ENCODE results near the gene CSF2.

CSF2 gene

GRCh38 chr5:132073231-132074013, at the start of gene CSF2:
Gene CSF2 (plus strand): TSS chr5:132073789. CDS start chr5:132073824, 35 bp downstream.
- Mint-ChIP-seq H3K36me3 (ENCODE audit: low read depth) (peaks cover 6% of the 10 kb centered on the region), H3K27ac (peak within 1 kb of the TSS; percentile 75), H3K27me3 (ENCODE audit: low read depth) (no peaks in the 10 kb centered on the region), H3K4me1 (ENCODE audit: low read depth) (peaks cover 63% of the 10 kb centered on the region), H3K9me3 (no peaks in the 10 kb centered on the region), H3K4me3 (peak within 1 kb of the TSS; percentile 70)
- peak; percentile 62 for DNase-seq (ENCODE audit: low spot score)

GRCh38 chr5:132024117-132024435, 49.5 kb upstream of the CSF2 start:
- H3K4me3 Mint-ChIP-seq: no peak overlapping the region
- no peak for DNase-seq (ENCODE audit: low spot score)
- peaks cover 11% of the 10 kb centered on the region for H3K27me3 Mint-ChIP-seq (ENCODE audit: low read depth)
- no peaks in the 10 kb centered on the region for H3K9me3 Mint-ChIP-seq
- H3K36me3 Mint-ChIP-seq (ENCODE audit: low read depth): no peaks in the 10 kb centered on the region
- H3K4me1 Mint-ChIP-seq (ENCODE audit: low read depth): peaks cover 31% of the 10 kb centered on the region
- H3K27ac Mint-ChIP-seq: no peak overlapping the region

- DNase-seq (ENCODE audit: low spot score): no peak
Measured at GRCh38 chr5:132024789-132025402, 48.7 kb upstream of the CSF2 start.

GRCh38 chr5:132025403-132025971, 48.1 kb upstream of the CSF2 start:
- H3K27me3 Mint-ChIP-seq (ENCODE audit: low read depth): peaks cover 22% of the 10 kb centered on the region
- no peak overlapping the region for H3K27ac Mint-ChIP-seq
- DNase-seq (ENCODE audit: low spot score): no peak
- no peaks in the 10 kb centered on the region for H3K9me3 Mint-ChIP-seq
- peaks cover 20% of the 10 kb centered on the region for H3K4me1 Mint-ChIP-seq (ENCODE audit: low read depth)
- H3K36me3 Mint-ChIP-seq (ENCODE audit: low read depth): no peaks in the 10 kb centered on the region
- H3K4me3 Mint-ChIP-seq: no peak overlapping the region

More at GRCh38 chr5:132024789-132025402, 48.7 kb upstream of the CSF2 start:
- Mint-ChIP-seq H3K27me3 (ENCODE audit: low read depth) (peaks cover 16% of the 10 kb centered on the region), H3K4me3 (no peak overlapping the region), H3K9me3 (no peaks in the 10 kb centered on the region), H3K27ac (no peak overlapping the region), H3K4me1 (ENCODE audit: low read depth) (peaks cover 25% of the 10 kb centered on the region), H3K36me3 (ENCODE audit: low read depth) (no peaks in the 10 kb centered on the region)

- Mint-ChIP-seq H3K4me1 (ENCODE audit: low read depth) (peaks cover 13% of the 10 kb centered on the region), H3K9me3 (no peaks in the 10 kb centered on the region), H3K27ac (peak overlapping the region; percentile 10), H3K4me3 (no peak overlapping the region), H3K27me3 (ENCODE audit: low read depth) (peaks cover 18% of the 10 kb centered on the region), H3K36me3 (ENCODE audit: low read depth) (no peaks in the 10 kb centered on the region)
- peak; percentile 53 for DNase-seq (ENCODE audit: low spot score)
Measured at GRCh38 chr5:132026516-132027008, 47.0 kb upstream of the CSF2 start.

- peaks cover 10% of the 10 kb centered on the region for H3K4me1 Mint-ChIP-seq (ENCODE audit: low read depth)
- peaks cover 16% of the 10 kb centered on the region for H3K27me3 Mint-ChIP-seq (ENCODE audit: low read depth)
- H3K36me3 Mint-ChIP-seq (ENCODE audit: low read depth): no peaks in the 10 kb centered on the region
- DNase-seq (ENCODE audit: low spot score): no peak
- H3K27ac Mint-ChIP-seq: peak overlapping the region; percentile 65
- peak overlapping the region; percentile 11 for H3K4me3 Mint-ChIP-seq
- no peaks in the 10 kb centered on the region for H3K9me3 Mint-ChIP-seq
Measured at GRCh38 chr5:132027027-132027426, 46.6 kb upstream of the CSF2 start.

GRCh38 chr5:132029609-132030330, 43.8 kb upstream of the CSF2 start:
- Mint-ChIP-seq H3K27me3 (ENCODE audit: low read depth) (peaks cover 34% of the 10 kb centered on the region), H3K4me3 (no peak overlapping the region), H3K27ac (no peak overlapping the region), H3K9me3 (peaks cover 20% of the 10 kb centered on the region), H3K4me1 (ENCODE audit: low read depth) (peaks cover 3% of the 10 kb centered on the region), H3K36me3 (ENCODE audit: low read depth) (peaks cover 5% of the 10 kb centered on the region)
- no peak for DNase-seq (ENCODE audit: low spot score)

GRCh38 chr5:132030610-132031009, 43.0 kb upstream of the CSF2 start:
- H3K27me3 Mint-ChIP-seq (ENCODE audit: low read depth): peaks cover 37% of the 10 kb centered on the region
- no peak for DNase-seq (ENCODE audit: low spot score)
- H3K36me3 Mint-ChIP-seq (ENCODE audit: low read depth): peaks cover 5% of the 10 kb centered on the region
- H3K27ac Mint-ChIP-seq: no peak overlapping the region
- peaks cover 3% of the 10 kb centered on the region for H3K4me1 Mint-ChIP-seq (ENCODE audit: low read depth)
- H3K9me3 Mint-ChIP-seq: peaks cover 20% of the 10 kb centered on the region
- no peak overlapping the region for H3K4me3 Mint-ChIP-seq

GRCh38 chr5:132032196-132032595, 41.4 kb upstream of the CSF2 start:
- no peak for DNase-seq (ENCODE audit: low spot score)
- Mint-ChIP-seq H3K4me3 (no peak overlapping the region), H3K9me3 (peaks cover 20% of the 10 kb centered on the region), H3K36me3 (ENCODE audit: low read depth) (peaks cover 5% of the 10 kb centered on the region), H3K27ac (no peak overlapping the region), H3K4me1 (ENCODE audit: low read depth) (peaks cover 3% of the 10 kb centered on the region), H3K27me3 (ENCODE audit: low read depth) (peaks cover 43% of the 10 kb centered on the region)

- H3K27me3 Mint-ChIP-seq (ENCODE audit: low read depth): peaks cover 50% of the 10 kb centered on the region
- no peak for DNase-seq (ENCODE audit: low spot score)
- H3K4me3 Mint-ChIP-seq: no peak overlapping the region
- H3K9me3 Mint-ChIP-seq: peaks cover 25% of the 10 kb centered on the region
- peaks cover 5% of the 10 kb centered on the region for H3K36me3 Mint-ChIP-seq (ENCODE audit: low read depth)
- H3K27ac Mint-ChIP-seq: no peak overlapping the region
- no peaks in the 10 kb centered on the region for H3K4me1 Mint-ChIP-seq (ENCODE audit: low read depth)
Measured at GRCh38 chr5:132033122-132033521, 40.5 kb upstream of the CSF2 start.

- no peak overlapping the region for H3K4me3 Mint-ChIP-seq
- H3K9me3 Mint-ChIP-seq: peaks cover 30% of the 10 kb centered on the region
- H3K27ac Mint-ChIP-seq: no peak overlapping the region
- H3K27me3 Mint-ChIP-seq (ENCODE audit: low read depth): peaks cover 70% of the 10 kb centered on the region
- no peak for DNase-seq (ENCODE audit: low spot score)
- H3K36me3 Mint-ChIP-seq (ENCODE audit: low read depth): peaks cover 6% of the 10 kb centered on the region
- H3K4me1 Mint-ChIP-seq (ENCODE audit: low read depth): peaks cover 2% of the 10 kb centered on the region
Measured at GRCh38 chr5:132037353-132037752, 36.2 kb upstream of the CSF2 start.

GRCh38 chr5:132044207-132044606, 29.4 kb upstream of the CSF2 start:
- Mint-ChIP-seq H3K27ac (no peak overlapping the region), H3K36me3 (ENCODE audit: low read depth) (no peaks in the 10 kb centered on the region)

GRCh38 chr5:132046880-132047299, 26.7 kb upstream of the CSF2 start:
- Mint-ChIP-seq H3K4me3 (no peak overlapping the region), H3K4me1 (ENCODE audit: low read depth) (no peaks in the 10 kb centered on the region), H3K27me3 (ENCODE audit: low read depth) (peaks cover 22% of the 10 kb centered on the region), H3K36me3 (ENCODE audit: low read depth) (no peaks in the 10 kb centered on the region), H3K27ac (no peak overlapping the region), H3K9me3 (no peaks in the 10 kb centered on the region)
- no peak for DNase-seq (ENCODE audit: low spot score)

More at GRCh38 chr5:132044207-132044606, 29.4 kb upstream of the CSF2 start:
- no peak overlapping the region for H3K4me3 Mint-ChIP-seq
- peaks cover 42% of the 10 kb centered on the region for H3K27me3 Mint-ChIP-seq (ENCODE audit: low read depth)
- DNase-seq (ENCODE audit: low spot score): no peak
- H3K9me3 Mint-ChIP-seq: no peaks in the 10 kb centered on the region
- peaks cover 2% of the 10 kb centered on the region for H3K4me1 Mint-ChIP-seq (ENCODE audit: low read depth)

- peaks cover 4% of the 10 kb centered on the region for H3K4me1 Mint-ChIP-seq (ENCODE audit: low read depth)
- H3K27me3 Mint-ChIP-seq (ENCODE audit: low read depth): peaks cover 16% of the 10 kb centered on the region
- H3K9me3 Mint-ChIP-seq: no peaks in the 10 kb centered on the region
- no peak overlapping the region for H3K4me3 Mint-ChIP-seq
- no peaks in the 10 kb centered on the region for H3K36me3 Mint-ChIP-seq (ENCODE audit: low read depth)
- no peak for DNase-seq (ENCODE audit: low spot score)
- no peak overlapping the region for H3K27ac Mint-ChIP-seq
Measured at GRCh38 chr5:132049093-132049492, 24.5 kb upstream of the CSF2 start.
